ENCODE results near the gene LPAR3.

LPAR3 gene

GRCh38 chr1:84859866-84860265, 33.1 kb downstream of the LPAR3 start:
- no CpG with 5 or more reads among the region's 4 CpGs for WGBS (ENCODE audit: insufficient coverage, insufficient read length)
- Histone ChIP-seq H3K27ac (ENCODE audit: low read length) (no peak overlapping the region), H3K27me3 (ENCODE audit: control insufficient read depth, insufficient read depth, low read length) (no peaks in the 10 kb centered on the region), H3K36me3 (ENCODE audit: control insufficient read depth, insufficient read depth, low read length) (no peaks in the 10 kb centered on the region; the same call in 1 of the 2 replicates), H3K4me1 (ENCODE audit: control insufficient read depth, insufficient read depth, low read length) (no peaks in the 10 kb centered on the region), H3K4me3 (ENCODE audit: low read length) (no peak overlapping the region), H3K9me3 (ENCODE audit: control insufficient read depth, insufficient read depth, low read length) (no peaks in the 10 kb centered on the region)
- no peak for DNase-seq (ENCODE audit: low read depth, low spot score)

GRCh38 chr1:84857906-84858305, 35.1 kb downstream of the LPAR3 start:
- no CpG with 5 or more reads among the region's 8 CpGs for WGBS (ENCODE audit: insufficient coverage, insufficient read length)
- Histone ChIP-seq H3K9me3 (ENCODE audit: control insufficient read depth, insufficient read depth, low read length) (no peaks in the 10 kb centered on the region), H3K36me3 (ENCODE audit: control insufficient read depth, insufficient read depth, low read length) (no peaks in the 10 kb centered on the region; the same call in 1 of the 2 replicates), H3K4me1 (ENCODE audit: control insufficient read depth, insufficient read depth, low read length) (no peaks in the 10 kb centered on the region), H3K27ac (ENCODE audit: low read length) (no peak overlapping the region), H3K27me3 (ENCODE audit: control insufficient read depth, insufficient read depth, low read length) (no peaks in the 10 kb centered on the region), H3K4me3 (ENCODE audit: low read length) (no peak overlapping the region)
- no peak for DNase-seq (ENCODE audit: low read depth, low spot score)

DNA sequence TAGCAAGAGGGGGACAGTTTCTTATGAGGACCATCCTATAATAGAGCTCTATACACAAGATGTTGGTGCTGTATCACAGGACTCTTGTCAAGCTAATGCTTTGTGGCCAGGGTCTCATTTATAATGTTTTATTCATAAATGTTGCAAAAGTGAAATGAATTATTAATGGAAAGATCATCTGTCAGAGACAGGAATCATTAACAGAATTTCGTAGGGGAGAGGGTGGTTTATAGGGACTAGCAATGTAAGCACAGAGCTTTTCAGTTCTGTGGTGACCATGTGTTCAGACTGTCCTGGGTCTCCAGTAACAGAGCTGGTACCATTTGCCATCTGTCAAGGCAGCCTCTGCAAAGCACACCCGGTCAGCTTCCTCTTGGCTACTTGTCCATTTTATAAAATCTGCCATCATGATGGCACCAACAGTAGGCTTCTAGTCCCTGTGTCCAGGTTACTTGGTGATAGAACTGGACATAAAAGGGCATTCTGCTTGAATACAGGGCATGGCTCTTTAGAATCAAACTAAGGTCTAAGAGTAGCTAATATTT, 36.2 kb downstream of the LPAR3 start:
- WGBS (ENCODE audit: insufficient coverage, insufficient read length) = 100% methylated on average over 1 of the region's 2 CpGs

DNA sequence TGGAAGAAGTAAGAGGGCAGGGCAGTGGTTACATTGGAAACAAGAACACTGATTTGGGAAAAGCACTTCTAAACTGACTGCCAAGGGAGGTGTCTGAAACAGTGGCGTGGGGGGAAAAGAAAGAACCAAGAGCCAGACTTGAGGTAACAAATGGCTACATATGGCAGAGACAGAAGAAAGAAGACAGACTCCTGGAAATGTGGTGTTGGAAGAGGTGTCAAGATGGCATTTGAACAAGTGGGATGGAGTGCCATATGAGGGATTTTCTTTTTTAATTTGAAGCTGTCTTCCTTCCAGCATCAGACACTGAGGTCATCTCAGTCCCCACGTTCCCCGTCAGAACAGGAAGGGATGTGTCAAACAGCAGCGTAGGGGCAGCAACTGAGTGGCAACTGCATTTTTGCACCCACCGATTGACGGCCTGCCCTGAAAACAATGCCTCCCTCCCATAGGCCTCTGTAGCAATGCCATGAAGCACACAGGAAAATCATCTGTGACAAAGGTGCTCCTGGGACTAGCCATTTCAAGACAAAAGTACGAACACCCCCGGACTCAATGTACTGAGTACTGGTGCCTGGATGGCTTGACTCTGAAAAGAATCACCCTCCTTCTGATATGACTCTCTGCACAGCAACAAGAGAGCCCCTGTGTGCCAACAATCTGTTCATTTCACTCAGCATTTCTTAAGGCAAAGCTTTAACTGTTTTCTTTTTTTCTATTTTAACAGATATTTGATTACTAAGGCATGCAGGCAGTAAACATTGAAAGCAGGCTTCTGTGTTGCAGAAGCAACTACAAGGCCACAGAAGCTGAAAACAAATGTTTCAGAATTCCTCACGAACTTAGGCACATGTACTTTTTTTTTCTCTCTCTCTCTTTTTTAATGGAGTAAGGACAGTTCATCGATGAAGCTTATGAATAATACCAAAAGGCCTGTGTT, 37.0 kb downstream of the LPAR3 start:
- no peak overlapping the region for H3K27ac ChIP-seq (ENCODE audit: low read length)
- WGBS (ENCODE audit: insufficient coverage, insufficient read length) = no CpG with 5 or more reads among the region's 10 CpGs

More for the DNA sequence above, 36.2 kb downstream of the LPAR3 start:
- Histone ChIP-seq H3K27ac (ENCODE audit: low read length) (no peak overlapping the region), H3K27me3 (ENCODE audit: control insufficient read depth, insufficient read depth, low read length) (no peaks in the 10 kb centered on the region), H3K36me3 (ENCODE audit: control insufficient read depth, insufficient read depth, low read length) (no peaks in the 10 kb centered on the region; the same call in 1 of the 2 replicates), H3K4me1 (ENCODE audit: control insufficient read depth, insufficient read depth, low read length) (no peaks in the 10 kb centered on the region), H3K9me3 (ENCODE audit: control insufficient read depth, insufficient read depth, low read length) (no peaks in the 10 kb centered on the region), H3K4me3 (ENCODE audit: low read length) (no peak overlapping the region)
- DNase-seq (ENCODE audit: low read depth, low spot score) = no peak

DNA sequence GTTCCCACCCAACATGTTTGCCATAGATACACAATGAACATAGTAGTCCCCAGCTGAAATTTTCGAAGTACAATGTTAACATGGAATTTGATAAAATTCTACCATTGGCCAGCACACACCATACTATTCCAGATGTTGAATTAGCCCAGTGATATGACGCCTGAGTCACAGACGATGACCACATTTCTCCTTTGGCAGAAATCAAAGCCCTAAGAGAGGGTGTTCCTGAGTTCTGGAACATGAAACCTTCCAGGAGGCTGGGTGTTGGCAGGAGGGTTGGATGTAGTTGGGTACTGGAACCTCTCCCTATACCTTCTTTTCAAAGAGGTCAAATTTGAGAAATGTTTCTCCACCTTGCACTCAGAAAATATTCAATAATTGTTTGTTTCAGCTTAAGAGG, 37.8 kb downstream of the LPAR3 start:
- no peak overlapping the region for H3K27ac ChIP-seq (ENCODE audit: low read length)
- DNase-seq (ENCODE audit: low read depth, low spot score) = no peak
- WGBS (ENCODE audit: insufficient coverage, insufficient read length) = no CpG with 5 or more reads among the region's 3 CpGs
- H3K9me3 ChIP-seq (ENCODE audit: control insufficient read depth, insufficient read depth, low read length) = no peaks in the 10 kb centered on the region
- H3K36me3 ChIP-seq (ENCODE audit: control insufficient read depth, insufficient read depth, low read length) = no peaks in the 10 kb centered on the region; the same call in 1 of the 2 replicates
- H3K27me3 ChIP-seq (ENCODE audit: control insufficient read depth, insufficient read depth, low read length) = no peaks in the 10 kb centered on the region
- H3K4me3 ChIP-seq (ENCODE audit: low read length) = no peak overlapping the region
- no peaks in the 10 kb centered on the region for H3K4me1 ChIP-seq (ENCODE audit: control insufficient read depth, insufficient read depth, low read length)

More for the DNA sequence above, 37.0 kb downstream of the LPAR3 start:
- H3K36me3 ChIP-seq (ENCODE audit: control insufficient read depth, insufficient read depth, low read length) = no peaks in the 10 kb centered on the region; the same call in 1 of the 2 replicates
- no peaks in the 10 kb centered on the region for H3K9me3 ChIP-seq (ENCODE audit: control insufficient read depth, insufficient read depth, low read length)
- no peak overlapping the region for H3K4me3 ChIP-seq (ENCODE audit: low read length)
- no peak for DNase-seq (ENCODE audit: low read depth, low spot score)
- H3K27me3 ChIP-seq (ENCODE audit: control insufficient read depth, insufficient read depth, low read length) = no peaks in the 10 kb centered on the region
- no peaks in the 10 kb centered on the region for H3K4me1 ChIP-seq (ENCODE audit: control insufficient read depth, insufficient read depth, low read length)

DNA sequence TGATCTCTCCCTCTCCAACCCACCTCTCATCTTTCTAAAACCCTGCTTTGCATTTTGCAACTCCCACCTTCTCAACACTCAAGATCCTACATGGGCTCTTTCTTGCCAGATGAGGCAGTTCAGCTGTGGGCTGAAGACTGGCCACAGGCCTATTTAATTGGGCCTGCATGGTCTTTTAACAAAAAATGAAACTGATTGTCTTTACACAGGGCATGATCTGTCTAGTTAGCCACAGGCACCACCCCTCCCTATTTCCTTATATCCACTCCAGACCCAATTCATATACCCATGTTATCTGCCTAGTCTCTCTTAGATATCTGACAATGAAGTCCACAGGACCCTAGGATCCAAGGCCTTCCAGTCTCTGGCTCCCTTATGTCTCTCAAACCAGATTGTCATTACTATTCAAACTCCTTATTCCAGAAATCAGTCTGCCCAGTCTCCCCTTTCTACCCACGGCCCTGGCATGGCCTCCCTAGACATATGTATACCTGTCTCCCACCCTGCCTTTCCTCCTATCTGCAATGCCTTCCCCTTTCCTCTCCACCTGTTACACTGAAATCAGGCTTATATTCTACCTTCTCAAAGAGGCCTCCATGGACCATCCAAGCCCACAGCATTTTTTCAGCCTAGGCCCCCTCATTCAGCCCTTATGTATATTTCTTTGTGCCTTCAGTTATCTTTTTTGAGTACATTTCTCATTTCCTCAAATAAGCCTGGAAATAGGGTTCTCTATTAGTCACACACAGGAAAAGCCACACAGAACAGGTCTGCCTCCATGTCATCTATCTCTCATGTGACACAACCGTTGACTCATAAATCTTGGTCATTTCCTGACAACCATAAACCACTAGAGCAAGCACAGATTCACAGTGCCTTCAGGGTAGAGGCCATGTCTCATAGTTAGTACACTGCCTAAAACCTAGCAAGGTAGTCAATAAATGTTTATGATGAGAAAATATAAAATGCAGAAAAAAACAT, 39.0 kb downstream of the LPAR3 start:
- H3K9me3 ChIP-seq (ENCODE audit: control insufficient read depth, insufficient read depth, low read length) = no peaks in the 10 kb centered on the region
- no peak for DNase-seq (ENCODE audit: low read depth, low spot score)
- H3K4me1 ChIP-seq (ENCODE audit: control insufficient read depth, insufficient read depth, low read length) = no peaks in the 10 kb centered on the region
- no peaks in the 10 kb centered on the region for H3K27me3 ChIP-seq (ENCODE audit: control insufficient read depth, insufficient read depth, low read length)
- H3K4me3 ChIP-seq (ENCODE audit: low read length) = no peak overlapping the region
- no peak overlapping the region for H3K27ac ChIP-seq (ENCODE audit: low read length)
- no CpG with 5 or more reads among the region's 2 CpGs for WGBS (ENCODE audit: insufficient coverage, insufficient read length)
- H3K36me3 ChIP-seq (ENCODE audit: control insufficient read depth, insufficient read depth, low read length) = no peaks in the 10 kb centered on the region; the same call in 1 of the 2 replicates

DNA sequence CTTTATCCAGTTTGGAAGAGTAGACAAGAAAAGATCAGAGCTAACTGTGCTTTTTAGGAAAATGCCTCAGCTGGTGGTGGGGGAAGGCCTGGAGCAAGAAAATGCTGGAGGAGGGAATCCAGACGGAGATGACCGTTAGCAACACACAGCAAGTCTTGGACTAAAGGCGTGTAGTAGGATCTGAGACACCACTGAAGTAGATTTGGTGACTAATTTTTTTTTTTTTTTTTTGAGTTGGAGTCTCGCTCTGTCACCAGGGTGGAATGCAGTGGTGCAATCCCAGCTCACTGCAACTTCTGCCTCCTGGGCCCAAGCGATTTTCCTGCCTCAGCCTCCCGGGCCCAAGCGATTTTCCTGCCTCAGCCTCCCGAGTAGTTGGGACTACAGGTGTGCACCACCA, 41.2 kb downstream of the LPAR3 start:
- no peak for DNase-seq (ENCODE audit: low read depth, low spot score)
- Histone ChIP-seq H3K36me3 (ENCODE audit: control insufficient read depth, insufficient read depth, low read length) (no peaks in the 10 kb centered on the region), H3K4me1 (ENCODE audit: control insufficient read depth, insufficient read depth, low read length) (no peaks in the 10 kb centered on the region), H3K27ac (ENCODE audit: low read length) (no peak overlapping the region), H3K4me3 (ENCODE audit: low read length) (no peak overlapping the region), H3K27me3 (ENCODE audit: control insufficient read depth, insufficient read depth, low read length) (no peaks in the 10 kb centered on the region), H3K9me3 (ENCODE audit: control insufficient read depth, insufficient read depth, low read length) (no peaks in the 10 kb centered on the region)
- no CpG with 5 or more reads among the region's 8 CpGs for WGBS (ENCODE audit: insufficient coverage, insufficient read length)

DNA sequence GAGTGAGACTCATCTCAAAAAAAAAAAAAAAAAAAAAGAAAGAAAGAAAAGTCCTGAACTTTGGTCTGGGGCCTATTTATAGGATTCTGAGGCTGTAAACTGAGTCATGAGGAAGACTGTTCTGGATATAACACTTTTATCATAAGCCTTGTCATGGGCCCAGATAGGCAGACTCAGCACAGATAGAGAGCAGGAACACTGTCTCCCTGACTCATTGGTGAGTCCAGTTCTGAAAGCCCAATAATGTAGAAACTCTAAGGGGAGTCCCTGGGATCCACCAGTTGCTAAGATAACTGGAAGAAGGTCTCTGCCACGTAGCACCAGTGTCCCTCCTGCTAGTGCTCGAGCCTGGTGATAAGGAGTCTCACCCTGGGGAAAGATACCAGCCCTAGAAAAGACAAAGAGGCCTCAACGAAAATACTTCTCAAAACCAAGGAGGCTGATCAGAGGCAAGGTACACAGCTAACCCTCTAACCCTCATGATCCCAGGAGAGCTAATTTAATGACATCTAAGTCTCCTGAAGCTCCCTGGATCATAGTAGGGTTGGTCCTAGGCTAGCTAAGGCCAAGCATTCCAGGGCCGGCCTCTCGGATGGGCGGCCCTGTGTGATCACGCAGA, 43.5 kb downstream of the LPAR3 start:
- WGBS (ENCODE audit: insufficient coverage, insufficient read length) = no CpG with 5 or more reads among the region's 7 CpGs
- no peaks in the 10 kb centered on the region for H3K4me1 ChIP-seq (ENCODE audit: control insufficient read depth, insufficient read depth, low read length)
- H3K36me3 ChIP-seq (ENCODE audit: control insufficient read depth, insufficient read depth, low read length) = no peaks in the 10 kb centered on the region
- no peaks in the 10 kb centered on the region for H3K27me3 ChIP-seq (ENCODE audit: control insufficient read depth, insufficient read depth, low read length)
- no peaks in the 10 kb centered on the region for H3K9me3 ChIP-seq (ENCODE audit: control insufficient read depth, insufficient read depth, low read length)
- no peak for DNase-seq (ENCODE audit: low read depth, low spot score)
- H3K4me3 ChIP-seq (ENCODE audit: low read length) = no peak overlapping the region
- no peak overlapping the region for H3K27ac ChIP-seq (ENCODE audit: low read length)

DNA sequence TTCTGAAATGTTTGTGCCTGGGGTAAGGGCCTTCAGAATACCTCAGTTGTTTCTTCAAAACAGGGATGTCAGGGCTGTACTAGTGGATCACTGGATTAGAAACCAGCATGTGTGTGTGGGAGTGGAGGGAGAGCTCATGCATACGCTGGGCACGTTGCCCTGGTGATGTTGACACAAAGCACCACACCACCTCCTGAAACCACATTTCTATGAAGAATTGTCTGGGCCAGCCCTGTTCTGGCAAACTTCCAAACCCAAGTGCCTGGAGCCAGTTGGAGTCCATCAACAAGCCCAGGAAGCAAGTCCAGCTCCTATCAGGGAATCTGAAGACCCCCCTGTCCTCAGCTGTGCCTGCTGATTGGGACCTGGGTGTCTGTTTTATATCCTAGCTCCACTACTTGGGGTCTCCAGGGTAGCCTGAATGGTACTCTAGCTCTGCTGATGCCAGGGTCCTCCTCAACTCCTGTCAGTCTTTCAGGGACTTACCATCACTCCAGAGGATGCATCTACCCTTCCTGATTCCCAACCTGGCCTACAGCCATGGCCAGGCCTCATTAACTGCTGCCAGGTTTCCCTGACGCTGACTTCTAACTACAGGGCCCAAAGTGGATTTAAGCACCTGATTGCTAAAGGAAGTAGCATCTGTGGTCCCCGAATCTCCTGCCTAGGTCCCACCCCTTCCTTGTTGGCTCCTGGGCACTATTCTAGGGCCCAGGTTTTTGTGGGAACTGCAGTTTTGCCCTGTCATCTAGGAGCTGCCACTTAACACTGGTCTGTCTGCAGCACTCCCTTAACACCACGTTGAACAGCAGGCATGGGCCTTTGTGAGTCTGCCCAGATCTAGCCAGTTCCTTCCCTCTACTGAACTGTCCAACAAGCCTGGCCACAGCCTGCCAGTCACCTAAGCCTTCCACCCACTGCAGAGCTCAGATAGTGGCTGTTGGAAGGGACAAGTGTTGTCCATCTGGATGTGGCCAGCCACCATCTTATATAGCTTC, 45.5 kb downstream of the LPAR3 start:
- no peak overlapping the region for H3K27ac ChIP-seq (ENCODE audit: low read length)
- H3K9me3 ChIP-seq (ENCODE audit: control insufficient read depth, insufficient read depth, low read length) = no peaks in the 10 kb centered on the region
- no peaks in the 10 kb centered on the region for H3K36me3 ChIP-seq (ENCODE audit: control insufficient read depth, insufficient read depth, low read length)
- H3K4me3 ChIP-seq (ENCODE audit: low read length) = no peak overlapping the region
- DNase-seq (ENCODE audit: low read depth, low spot score) = no peak
- WGBS (ENCODE audit: insufficient coverage, insufficient read length) = no CpG with 5 or more reads among the region's 5 CpGs
- no peaks in the 10 kb centered on the region for H3K4me1 ChIP-seq (ENCODE audit: control insufficient read depth, insufficient read depth, low read length)
- no peaks in the 10 kb centered on the region for H3K27me3 ChIP-seq (ENCODE audit: control insufficient read depth, insufficient read depth, low read length)
